ENCODE data around the gene CUX1.

Gene CUX1

GRCh38 chr7:101957744-101958525 is 140.5 kb downstream of the CUX1 start:
- no peak for DNase-seq (ENCODE audit: low read depth in 3 of 3)

- no peak for DNase-seq (ENCODE audit: low read depth in 3 of 3)
Observed at GRCh38 chr7:101959342-101959741, 141.9 kb downstream of the CUX1 start.

- DNase-seq (ENCODE audit: low read depth in 3 of 3): no peak
Observed at GRCh38 chr7:101959829-101960228, 142.4 kb downstream of the CUX1 start.

GRCh38 chr7:101960323-101960722 is 142.9 kb downstream of the CUX1 start:
- DNase-seq (ENCODE audit: low read depth in 3 of 3): no peak

GRCh38 chr7:101960985-101961708 is 143.7 kb downstream of the CUX1 start:
- no peak for DNase-seq (ENCODE audit: low read depth in 3 of 3)

GRCh38 chr7:101961811-101962210 is 144.4 kb downstream of the CUX1 start:
- no peak for DNase-seq (ENCODE audit: low read depth in 3 of 3)

GRCh38 chr7:101963693-101964092 is 146.3 kb downstream of the CUX1 start:
- no peak for DNase-seq (ENCODE audit: low read depth in 3 of 3)

GRCh38 chr7:101964680-101965452 is 147.4 kb downstream of the CUX1 start:
- DNase-seq (ENCODE audit: low read depth in 3 of 3): no peak

GRCh38 chr7:101968720-101969466 is 151.5 kb downstream of the CUX1 start:
- no peak for DNase-seq (ENCODE audit: low read depth in 3 of 3)

GRCh38 chr7:101969997-101970585 is 152.7 kb downstream of the CUX1 start:
- no peak for DNase-seq (ENCODE audit: low read depth in 3 of 3)

GRCh38 chr7:101970801-101971200 is 153.4 kb downstream of the CUX1 start:
- DNase-seq (ENCODE audit: low read depth in 3 of 3): no peak

GRCh38 chr7:101971457-101971856 is 154.0 kb downstream of the CUX1 start:
- no peak for DNase-seq (ENCODE audit: low read depth in 3 of 3)

- no peak for DNase-seq (ENCODE audit: low read depth in 3 of 3)
Observed at GRCh38 chr7:101972627-101973026, 155.2 kb downstream of the CUX1 start.

GRCh38 chr7:101973130-101973529 is 155.7 kb downstream of the CUX1 start:
- DNase-seq (ENCODE audit: low read depth in 3 of 3): no peak

GRCh38 chr7:101974393-101974792 is 157.0 kb downstream of the CUX1 start:
- no peak for DNase-seq (ENCODE audit: low read depth in 3 of 3)

- no peak for DNase-seq (ENCODE audit: low read depth in 3 of 3)
Observed at GRCh38 chr7:101975046-101975445, 157.6 kb downstream of the CUX1 start.

GRCh38 chr7:101976411-101976810 is 159.0 kb downstream of the CUX1 start:
- no peak for DNase-seq (ENCODE audit: low read depth in 3 of 3)

- no peak for DNase-seq (ENCODE audit: low read depth in 3 of 3)
Observed at GRCh38 chr7:101977249-101977648, 159.8 kb downstream of the CUX1 start.

GRCh38 chr7:101978683-101979082 is 161.3 kb downstream of the CUX1 start:
- no peak for DNase-seq (ENCODE audit: low read depth in 3 of 3)

GRCh38 chr7:101983147-101983811 is 165.9 kb downstream of the CUX1 start:
- no peak for DNase-seq (ENCODE audit: low read depth in 3 of 3)
